ENCODE results near the gene MCF2L.
"Not testable (repeated sequence)": the region's sequence is repeated elsewhere in the genome, so short reads cannot be mapped to it uniquely, and the experiment has no call there.

The MCF2L gene

GRCh38 chr13:113096745-113097305 is 127.8 kb downstream of the MCF2L start:
- DNase-seq (ENCODE audit: low read depth in 3 of 3), result no peak

- no peak for DNase-seq (ENCODE audit: low read depth in 3 of 3)
Measured at GRCh38 chr13:113097651-113098050, 128.6 kb downstream of the MCF2L start.

- no peak for DNase-seq (ENCODE audit: low read depth in 3 of 3)
Measured at GRCh38 chr13:113098162-113098732, 129.2 kb downstream of the MCF2L start.

GRCh38 chr13:113099142-113099541 is 130.1 kb downstream of the MCF2L start:
- no peak for DNase-seq (ENCODE audit: low read depth in 3 of 3)

- not testable (repeated sequence) for DNase-seq (ENCODE audit: low read depth in 3 of 3)
Measured at GRCh38 chr13:113102302-113102701, 133.3 kb downstream of the MCF2L start.

GRCh38 chr13:113102727-113103126 is 133.7 kb downstream of the MCF2L start:
- no peak for DNase-seq (ENCODE audit: low read depth in 3 of 3)

- no peak for DNase-seq (ENCODE audit: low read depth in 3 of 3)
Measured at GRCh38 chr13:113103646-113104045, 134.6 kb downstream of the MCF2L start.

- no peak for DNase-seq (ENCODE audit: low read depth in 3 of 3)
Measured at GRCh38 chr13:113105032-113105920, 136.3 kb downstream of the MCF2L start, which contains the start of gene F7. TSS of gene F7 (plus strand) at chr13:113105791. CDS start at chr13:113105842, 51 bp downstream.

GRCh38 chr13:113105921-113106452 is 137.0 kb downstream of the MCF2L start:
- no peak for DNase-seq (ENCODE audit: low read depth in 3 of 3)

- no peak for DNase-seq (ENCODE audit: low read depth in 3 of 3)
Measured at GRCh38 chr13:113106711-113107351, 137.8 kb downstream of the MCF2L start.

GRCh38 chr13:113108521-113108920 is 139.5 kb downstream of the MCF2L start:
- not testable (repeated sequence) for DNase-seq (ENCODE audit: low read depth in 3 of 3)

GRCh38 chr13:113109151-113110047 is 140.4 kb downstream of the MCF2L start:
- DNase-seq (ENCODE audit: low read depth in 3 of 3), result no peak

- no peak for DNase-seq (ENCODE audit: low read depth in 3 of 3)
Measured at GRCh38 chr13:113110048-113110851, 141.2 kb downstream of the MCF2L start.

GRCh38 chr13:113110852-113111315 is 141.9 kb downstream of the MCF2L start:
- no peak for DNase-seq (ENCODE audit: low read depth in 3 of 3)

GRCh38 chr13:113111821-113112220 is 142.8 kb downstream of the MCF2L start:
- DNase-seq (ENCODE audit: low read depth in 3 of 3), result not testable (repeated sequence)

GRCh38 chr13:113112475-113112874 is 143.5 kb downstream of the MCF2L start:
- not testable (repeated sequence) for DNase-seq (ENCODE audit: low read depth in 3 of 3)

- DNase-seq (ENCODE audit: low read depth in 3 of 3), result no peak
Measured at GRCh38 chr13:113112893-113113845, 144.2 kb downstream of the MCF2L start.

- no peak for DNase-seq (ENCODE audit: low read depth in 3 of 3)
Measured at GRCh38 chr13:113113846-113114271, 144.8 kb downstream of the MCF2L start.
